ENCODE data around the gene MCM5.
A peak's percentile ranks its signal among the peaks of the same experiment; 100 is the strongest.
"Not testable (repeated sequence)": the region's sequence is repeated elsewhere in the genome, so short reads cannot be mapped to it uniquely, and the experiment has no call there.

MCM5 gene

DNA sequence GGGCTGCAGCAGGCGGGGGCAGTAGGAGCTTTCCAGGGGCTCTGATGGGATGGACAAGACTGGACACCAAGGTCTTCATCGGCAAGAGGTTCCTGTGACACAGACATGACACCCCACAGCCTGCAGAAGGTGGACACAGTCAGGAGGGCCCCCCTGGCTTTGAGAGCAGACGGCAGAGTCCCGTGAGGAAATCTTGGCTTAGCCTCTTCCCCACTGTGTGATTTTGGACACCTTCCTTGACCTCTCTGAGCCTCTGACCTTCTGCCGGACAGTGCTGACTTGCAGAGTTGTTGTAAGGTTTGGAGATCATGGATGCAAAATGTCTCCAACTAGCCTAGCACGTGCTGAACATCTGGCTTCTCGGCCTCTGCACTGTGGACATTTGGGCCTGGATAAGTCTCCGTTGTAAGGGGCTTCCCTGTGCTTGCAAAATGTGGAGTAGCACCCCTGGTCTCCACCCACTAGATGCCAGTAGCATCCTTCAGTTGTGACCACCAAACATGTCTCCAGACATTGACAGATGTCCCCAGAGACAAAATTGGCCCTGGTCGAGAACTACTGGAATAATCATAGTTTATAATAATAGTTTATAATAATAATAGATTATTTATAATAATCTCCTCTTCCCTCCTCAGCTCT lies 54.6 kb downstream of the MCM5 start:
- DNase-seq: no peak

DNA sequence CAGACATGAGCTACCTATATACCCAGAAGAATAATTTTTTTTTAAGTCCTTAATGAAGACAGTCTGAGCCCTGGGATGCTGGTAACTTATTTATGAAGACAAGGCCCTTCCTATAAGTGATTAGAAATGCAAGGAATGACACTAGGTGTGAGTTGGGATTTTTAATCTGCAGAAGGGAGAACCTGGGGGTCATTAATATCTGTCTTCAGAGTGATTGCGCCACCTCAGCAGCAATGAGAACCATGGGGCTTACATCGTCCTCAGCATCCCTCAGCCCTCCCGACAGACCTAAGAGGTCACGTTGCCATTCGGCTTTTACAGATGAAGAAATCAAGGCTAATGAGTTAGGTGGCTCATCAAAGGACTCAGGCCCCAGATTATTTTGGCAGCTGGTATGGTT lies 55.6 kb downstream of the MCM5 start:
- DNase-seq: no peak

DNA sequence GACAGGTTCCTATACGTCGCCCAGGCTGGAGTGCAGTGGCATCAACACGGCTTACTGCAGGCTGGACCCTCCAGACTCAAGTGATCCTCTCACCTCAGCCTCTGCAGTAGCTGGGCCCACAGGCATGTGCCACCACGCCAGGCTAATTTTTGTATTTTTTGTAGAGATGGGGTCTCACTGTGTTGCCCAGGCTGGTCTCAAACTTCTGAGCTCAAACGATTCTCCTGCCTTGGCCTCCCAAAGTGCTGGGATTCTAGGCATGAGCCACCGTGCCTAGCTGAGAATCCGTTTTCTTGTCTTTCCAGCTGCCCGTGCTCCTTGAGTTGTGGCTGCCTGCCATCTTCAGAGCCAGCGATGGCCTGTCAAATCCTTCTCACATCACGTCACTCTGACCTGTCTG lies 56.8 kb downstream of the MCM5 start:
- DNase-seq: no peak

DNA sequence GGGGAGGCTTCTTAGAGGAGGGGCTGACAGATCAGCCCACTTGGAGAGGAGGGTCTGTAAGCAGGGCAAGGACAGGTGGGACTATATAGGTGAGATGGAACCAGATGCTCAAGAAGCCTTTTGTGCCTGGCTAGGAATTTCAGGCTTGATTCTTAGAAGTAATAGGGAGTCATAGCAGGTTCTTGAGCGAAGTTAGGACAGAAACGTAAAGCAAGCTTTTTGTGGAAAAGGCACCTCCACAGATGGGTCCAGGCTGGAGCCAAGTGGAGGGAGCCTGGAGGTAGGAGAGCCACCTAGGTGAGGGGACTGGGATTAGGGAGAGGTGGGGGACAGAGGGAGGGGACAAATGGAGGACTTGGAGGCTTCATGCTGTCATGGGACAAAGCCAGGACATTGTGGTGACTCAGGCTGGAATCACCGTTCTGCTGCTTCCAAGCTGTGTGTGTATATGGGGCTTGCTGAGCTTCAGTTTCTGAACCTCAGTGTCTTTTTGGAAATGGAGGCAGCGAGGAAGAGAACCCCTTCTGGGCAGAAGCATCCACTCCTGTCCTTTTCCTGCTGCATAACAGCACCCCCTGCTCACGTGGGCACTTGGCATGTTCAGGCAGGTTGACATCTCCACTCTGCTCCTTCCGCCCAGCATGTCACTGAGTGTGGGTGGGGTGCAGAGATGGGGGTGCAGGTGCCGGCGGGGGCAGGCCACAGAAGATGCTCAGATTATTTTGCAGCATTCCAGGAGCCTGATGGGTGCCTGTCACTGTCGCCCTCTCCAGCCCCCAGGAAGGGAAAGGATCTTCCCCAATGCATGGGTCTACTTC lies 58.0 kb downstream of the MCM5 start:
- DNase-seq: no peak

DNA sequence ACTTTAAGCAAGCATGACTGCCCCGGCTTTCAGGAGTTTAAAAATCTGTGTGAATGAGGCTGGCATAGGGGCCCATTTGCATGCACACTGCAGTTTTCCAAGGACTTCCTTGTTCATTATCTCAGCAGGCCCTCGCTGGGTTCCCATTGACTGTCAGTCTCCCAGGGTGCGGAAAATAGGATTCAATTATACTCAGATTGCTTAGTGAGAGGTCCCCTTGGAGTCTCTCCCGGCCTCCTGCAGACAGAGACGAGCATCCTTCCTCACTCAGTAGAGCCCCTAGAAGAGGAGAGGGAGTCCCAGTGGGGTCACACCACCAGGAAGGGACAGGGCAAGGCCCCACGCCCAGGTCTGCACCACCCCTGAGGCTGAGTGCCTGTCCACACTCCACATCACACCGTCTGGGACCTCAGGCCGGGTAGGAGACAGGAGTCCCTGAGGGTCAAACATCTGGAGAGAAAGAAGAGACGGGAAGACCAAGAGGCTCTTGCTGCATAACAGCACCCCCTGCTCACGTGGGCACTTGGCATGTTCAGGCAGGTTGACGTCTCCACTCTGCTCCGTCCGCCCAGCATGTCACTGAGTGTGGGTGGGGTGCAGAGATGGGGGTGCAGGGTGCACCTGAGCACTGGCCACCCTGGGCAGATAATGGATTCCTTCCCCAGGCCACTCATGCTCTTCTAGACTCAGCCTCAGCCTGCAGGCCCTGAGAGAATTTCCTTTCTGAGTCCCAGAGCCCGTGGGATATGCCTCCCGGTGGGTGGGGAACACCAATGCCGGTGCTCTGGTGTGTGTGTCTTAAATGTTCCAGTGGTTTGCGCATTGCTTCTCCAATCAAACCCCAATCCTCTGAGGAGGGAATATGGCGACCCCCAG lies 58.8 kb downstream of the MCM5 start:
- no peak for DNase-seq

DNA sequence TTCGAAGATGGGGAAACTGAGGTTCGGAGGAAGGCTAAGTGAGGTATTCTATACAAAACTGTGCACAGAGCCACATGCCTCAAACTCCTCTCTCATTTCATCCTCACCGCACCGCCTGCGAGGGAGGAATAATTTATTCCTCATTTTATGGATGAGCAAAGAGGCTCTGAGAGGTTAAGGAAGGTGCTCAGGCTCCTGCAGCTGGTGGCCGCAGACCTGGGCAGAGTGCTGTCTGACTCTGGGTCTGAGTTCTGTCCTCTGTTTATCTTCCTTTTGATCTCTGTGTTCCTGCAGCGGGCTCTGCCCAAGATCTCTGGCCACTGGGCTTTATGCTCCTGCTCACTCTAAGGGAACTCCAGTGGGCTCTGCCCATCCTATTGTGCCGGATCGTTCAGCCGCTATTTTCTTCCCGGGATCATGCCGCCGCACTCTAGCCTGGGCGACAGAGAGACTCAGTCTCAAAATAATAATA lies 59.5 kb downstream of the MCM5 start:
- no peak for DNase-seq

DNA sequence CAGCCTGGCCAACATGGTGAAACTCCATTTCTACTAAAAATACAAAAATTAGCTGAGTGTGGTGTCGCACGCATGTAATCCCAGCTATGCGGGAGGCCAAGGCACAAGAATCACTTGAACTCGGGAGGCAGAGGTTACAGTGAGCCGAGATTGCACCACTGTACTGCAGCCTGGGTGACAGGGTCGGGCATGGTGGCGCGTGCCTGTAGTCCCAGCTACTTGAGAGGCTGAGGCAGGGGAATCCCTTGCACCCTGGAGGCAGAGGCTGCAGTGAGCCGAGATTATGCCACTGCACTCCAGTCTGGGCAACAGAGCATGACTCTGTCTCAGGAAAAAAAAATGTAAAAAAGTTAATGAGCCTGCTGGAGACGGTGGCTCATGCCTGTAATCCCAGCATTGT lies 60.0 kb downstream of the MCM5 start:
- DNase-seq: not testable (repeated sequence)

DNA sequence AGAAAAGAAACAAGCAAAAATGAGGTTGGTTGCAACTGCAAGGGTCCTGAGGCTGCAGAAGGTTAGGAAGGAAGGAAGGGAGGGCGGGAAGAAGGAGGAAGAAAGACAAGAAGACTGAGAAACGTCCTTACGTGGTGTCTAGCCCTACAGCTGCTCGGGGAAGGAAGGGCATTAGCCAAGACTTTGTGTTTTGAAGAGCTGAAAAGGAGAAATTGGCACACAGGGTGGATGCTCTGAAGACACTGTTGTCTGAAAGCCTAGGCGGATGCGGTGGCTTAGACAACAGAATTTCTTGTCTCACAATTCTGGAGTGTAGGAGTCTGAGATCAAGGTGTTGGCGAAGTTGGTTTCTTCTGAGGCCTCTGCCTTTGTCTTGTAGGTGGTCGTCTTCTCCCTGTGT lies 60.7 kb downstream of the MCM5 start:
- DNase-seq: no peak

DNA sequence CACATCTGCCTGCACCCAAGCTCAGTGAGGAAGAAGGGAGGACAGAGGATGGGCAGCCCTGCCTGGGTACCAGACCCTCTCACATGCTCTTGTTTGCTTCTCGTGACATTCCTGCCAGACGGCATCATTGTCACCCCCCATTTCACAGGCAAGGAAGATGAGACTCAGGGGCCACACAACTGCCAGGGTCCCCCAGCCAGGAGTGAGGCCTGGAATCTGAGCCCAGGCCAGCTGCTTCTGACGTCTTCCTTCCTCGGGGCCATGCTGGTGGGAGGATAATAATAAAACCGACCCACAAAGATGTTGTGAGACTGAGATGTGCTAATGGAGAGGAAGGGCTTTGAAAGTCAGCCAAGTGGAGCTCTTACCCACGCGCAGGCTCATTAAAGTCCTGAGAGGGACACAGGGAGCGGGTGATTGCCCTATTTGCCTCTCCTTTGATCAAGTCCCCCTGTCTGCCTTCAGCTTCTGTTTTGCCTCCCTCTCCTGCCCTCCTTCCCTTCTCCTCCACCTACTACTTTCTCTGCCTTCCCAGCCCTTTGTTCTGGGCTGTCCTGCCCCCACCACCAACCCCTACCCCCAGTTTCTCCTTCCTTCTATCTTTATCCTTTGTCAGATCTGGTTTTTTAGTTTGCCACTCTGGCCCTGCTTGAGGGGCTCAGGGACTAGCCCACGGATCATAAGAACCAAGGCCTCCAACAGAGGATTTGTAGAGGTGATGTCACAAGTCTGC lies 62.7 kb downstream of the MCM5 start:
- no peak for DNase-seq

DNA sequence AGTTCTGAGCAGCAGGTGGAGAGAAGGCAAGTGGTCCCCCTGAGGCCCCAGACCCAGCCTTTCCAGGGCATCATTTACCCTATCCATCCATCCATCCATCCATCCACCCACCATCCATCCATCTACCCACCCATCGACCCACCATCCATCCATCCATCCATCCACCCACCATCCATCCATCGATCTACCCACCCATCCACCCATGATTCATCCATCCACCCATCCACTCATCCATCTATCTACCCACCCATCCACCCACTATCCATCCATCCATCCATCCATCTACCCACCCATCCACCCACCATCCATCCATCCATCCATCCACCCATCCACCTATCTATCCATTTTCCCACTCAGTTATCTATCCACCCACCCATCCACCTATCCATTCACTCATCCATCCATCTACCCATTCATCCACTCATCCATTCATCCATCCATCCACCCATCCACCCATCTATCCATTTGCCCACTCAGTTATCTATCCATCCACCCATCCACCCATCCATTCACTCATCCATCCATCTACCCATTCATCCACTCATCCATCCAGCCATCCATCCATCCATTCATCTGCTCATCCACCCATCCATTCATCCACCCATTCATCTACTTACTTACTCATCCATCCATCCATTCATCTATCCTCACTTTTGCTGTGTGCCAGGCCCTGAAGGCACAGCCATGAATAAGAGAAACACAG lies 63.4 kb downstream of the MCM5 start:
- DNase-seq: no peak

DNA sequence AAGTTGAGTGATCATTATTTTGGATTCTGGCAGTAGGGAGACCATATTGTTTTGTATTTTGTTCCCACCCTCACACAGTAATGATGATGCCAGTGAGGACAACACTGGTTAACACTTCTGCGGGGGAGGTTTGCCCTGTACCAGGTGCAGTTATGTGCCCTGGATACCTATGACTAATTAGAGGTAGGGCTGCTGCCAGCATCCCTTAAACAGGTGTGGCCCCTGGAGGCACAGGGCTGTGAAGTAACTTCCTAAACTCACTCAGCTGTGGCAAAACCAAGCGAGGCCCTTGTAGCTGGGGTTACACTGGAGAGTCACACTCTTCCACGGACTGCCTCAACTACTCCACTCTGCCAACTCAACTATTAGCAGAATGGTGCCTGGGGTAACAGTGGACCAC lies 64.5 kb downstream of the MCM5 start:
- DNase-seq: no peak

DNA sequence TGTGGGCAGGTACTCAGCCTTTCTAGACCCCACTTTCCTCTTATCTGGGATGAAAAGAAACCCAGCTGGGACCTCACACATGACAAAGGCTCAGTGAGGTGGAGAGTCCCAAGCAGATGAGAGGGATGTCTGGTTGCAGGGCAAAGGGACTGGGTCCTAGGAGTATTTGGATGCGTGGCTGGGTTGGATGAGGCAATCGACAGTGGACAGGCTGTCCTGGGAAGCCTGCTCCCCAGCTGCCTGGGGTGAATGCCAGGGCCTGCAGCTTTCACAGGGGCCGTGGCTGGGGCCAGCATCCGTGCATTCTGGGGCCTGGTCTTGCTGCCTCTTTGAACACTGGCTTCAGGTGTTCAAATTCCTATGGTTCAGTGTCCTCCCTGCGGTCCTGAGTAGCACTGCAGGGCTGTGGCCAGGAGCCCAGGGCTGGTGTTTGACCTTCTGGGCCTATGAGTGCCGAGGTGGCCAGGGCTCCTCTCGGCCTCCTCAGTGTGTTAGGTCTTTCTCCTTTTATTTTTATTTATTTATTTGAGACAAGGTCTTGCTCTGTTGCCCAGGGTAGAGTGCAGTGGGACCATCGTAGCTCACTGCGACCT lies 65.3 kb downstream of the MCM5 start:
- no peak for DNase-seq

DNA sequence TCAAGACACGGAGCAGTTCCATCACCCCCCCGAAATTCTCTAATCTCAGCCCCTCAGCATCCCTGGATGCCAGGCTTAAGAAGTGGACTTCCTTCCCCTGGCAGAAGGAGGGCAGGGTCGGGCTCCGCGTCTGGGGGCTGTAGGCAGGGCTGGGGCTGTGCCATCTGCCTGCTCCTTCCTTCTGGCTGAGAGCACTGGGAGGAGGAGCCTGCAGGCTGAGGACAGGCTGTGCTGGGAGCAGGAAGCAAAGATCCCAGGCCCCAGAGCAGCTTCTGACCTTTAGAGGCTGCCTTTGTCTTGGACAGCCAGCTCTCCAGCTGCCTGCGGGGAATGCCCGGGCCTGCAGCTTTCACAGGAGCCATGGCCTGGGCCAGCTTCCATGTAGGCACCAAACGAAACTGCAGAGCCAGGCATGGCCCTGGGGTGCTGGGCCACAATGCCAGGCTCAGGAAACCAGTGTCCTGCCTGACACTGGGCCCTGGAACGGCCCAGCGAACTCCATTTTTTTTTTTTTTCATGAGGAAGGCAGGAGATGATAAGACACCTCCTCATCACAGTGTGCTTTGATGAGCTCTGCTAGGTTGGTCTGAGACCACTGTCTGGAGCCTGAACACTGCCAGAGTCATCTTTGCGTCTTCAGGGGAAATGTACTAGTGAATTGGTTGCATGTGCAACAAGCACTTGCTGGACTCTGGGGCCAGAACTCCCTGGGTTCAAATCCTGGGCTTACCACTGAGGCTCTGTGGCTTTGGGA lies 67.9 kb downstream of the MCM5 start:
- no peak for DNase-seq

DNA sequence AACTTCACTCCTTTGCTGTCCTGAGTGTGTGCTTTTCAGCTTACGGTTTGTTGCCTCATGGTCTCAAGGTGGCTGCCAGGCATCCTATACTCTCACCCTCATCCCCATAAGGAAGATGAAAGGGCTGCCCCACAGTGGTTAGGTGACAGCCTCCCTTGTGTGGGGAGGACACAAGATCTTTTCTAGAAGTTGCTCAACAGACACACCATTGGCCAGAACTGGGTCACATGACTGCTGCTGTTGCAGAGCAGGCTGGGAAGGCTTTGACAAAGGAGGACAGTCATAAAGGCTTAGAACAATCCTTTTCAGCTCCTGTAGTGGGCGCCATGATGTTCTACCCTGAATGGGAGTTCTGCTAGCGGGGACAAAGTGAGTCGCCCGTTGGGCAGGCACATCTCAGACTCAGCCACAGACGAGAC lies 71.0 kb downstream of the MCM5 start:
- DNase-seq: peak; percentile 3

DNA sequence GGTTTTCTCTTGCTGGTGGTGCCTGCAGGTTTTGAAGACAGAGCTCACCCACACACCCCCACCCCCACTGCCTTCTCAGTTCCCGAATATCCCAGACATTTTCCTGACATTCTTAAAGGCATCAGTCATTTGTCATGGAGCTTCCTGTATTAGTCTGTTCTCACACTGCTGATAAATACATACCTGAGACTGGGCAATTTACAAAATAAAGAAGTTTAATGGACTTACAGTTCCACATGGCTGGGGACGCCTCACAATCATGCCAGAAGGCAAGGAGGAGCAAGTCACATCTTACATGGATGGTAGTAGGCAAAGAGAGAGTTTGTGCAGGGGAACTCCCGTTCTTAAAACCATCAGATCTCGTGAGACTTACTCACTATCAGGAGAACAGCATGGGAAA lies 71.6 kb downstream of the MCM5 start:
- DNase-seq: peak; percentile 17

DNA sequence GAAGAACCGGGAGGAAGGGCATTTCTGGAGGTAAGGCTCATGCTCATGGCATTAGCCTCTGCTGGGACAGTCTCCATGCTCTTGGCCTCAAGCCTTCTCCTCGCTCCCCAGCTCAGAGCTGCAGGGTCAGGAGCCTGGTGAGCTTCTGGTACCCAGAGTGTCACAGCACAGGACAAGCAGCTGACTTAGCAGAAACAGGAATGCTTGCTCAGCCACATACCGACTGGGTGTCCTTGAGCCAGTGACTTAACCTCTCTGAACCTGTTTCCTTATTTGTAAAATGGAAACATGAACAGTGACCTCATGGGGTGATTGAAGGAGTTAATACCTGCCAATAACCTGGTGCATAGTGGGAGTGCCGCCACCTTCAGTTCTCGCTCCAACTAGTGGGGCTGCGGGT lies 72.5 kb downstream of the MCM5 start:
- no peak for DNase-seq

DNA sequence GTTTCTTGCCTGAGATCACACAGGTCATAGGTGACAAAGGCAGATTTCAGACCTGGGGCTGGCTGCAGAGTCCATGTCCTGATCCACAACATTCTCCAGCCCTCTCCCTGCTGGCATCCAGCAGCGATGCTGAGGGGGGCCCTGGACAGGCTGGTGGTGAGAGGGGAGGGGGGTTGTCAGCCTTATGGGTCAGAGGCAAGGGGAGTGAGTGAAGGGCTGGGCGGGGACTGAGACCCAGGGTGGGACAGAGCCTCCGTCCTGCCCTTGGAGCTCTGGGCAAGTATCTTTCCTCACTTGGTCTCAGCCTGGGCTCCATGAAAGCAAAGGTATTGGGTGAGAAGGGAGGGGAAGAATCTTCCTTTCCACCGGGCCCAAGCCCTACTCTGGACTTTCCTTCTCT lies 74.0 kb downstream of the MCM5 start:
- DNase-seq: no peak
